Esophagus squamous epithelium (tissue), 5 donors: ENCODE measurements around the gene MORN1. TPM values are rescaled to one million over a fixed set of nuclear protein-coding genes. Genes with fewer than 3 reads are reported as not detected.

Experiments used
- DNase-seq: peaks from one replicate; lab custom pipeline; 2025; lab: John Stamatoyannopoulos, UW
- H3K27ac ChIP-seq, 4 donors: fragments of 200-600 bp; sonication (generic); one replicate each; pipeline ENCODE4 v1.5.1; 2016 to 2019; ENCODE audit warnings: mild to moderate bottlenecking in 1 of 4
- H3K27me3 ChIP-seq, 4 donors: fragments of 200-600 bp; sonication (generic); 1 replicate in 3 of 4; 2 replicates in 1 of 4; pipeline versions ENCODE4 v1.5.1 to v1.6.0; 2017 to 2021; ENCODE audit warnings: antibody characterized with exemption in 1 of 4
- H3K36me3 ChIP-seq, 3 donors: fragments of 200-600 bp; sonication (generic); one replicate each; pipeline ENCODE4 v1.5.1; 2016 to 2019
- H3K4me1 ChIP-seq, 3 donors: fragments of 200-600 bp; sonication (generic); one replicate each; pipeline ENCODE4 v1.5.1; 2017 to 2019
- H3K4me3 ChIP-seq, 4 donors: fragments of 200-600 bp; sonication (generic); 1 replicate in 3 of 4; 2 replicates in 1 of 4; pipeline ENCODE4 v1.5.1; 2016 to 2019; ENCODE audit warnings: mild to moderate bottlenecking in 2 of 4, moderate library complexity in 1 of 4
- H3K9me3 ChIP-seq, 3 donors: fragments of 200-600 bp; sonication (generic); one replicate each; pipeline ENCODE4 v1.5.1; 2016 to 2019
- POLR2A ChIP-seq, 4 donors: fragments of 450-650 bp; IDR thresholded peaks; one replicate each; pipeline ENCODE4 v1.6.1; 2017; ENCODE audit warnings: antibody characterized with exemption in 4 of 4, mild to moderate bottlenecking in 4 of 4, moderate library complexity in 3 of 4
- WGBS, 2 donors: methylation state at CpG; one replicate each; pipeline ENCODE4 v1.1.5; 2018; 5-methylcytosine and 5-hydroxymethylcytosine counted together
- intact Hi-C: fragments of 100-400 bp; cut with DNase I; formaldehyde crosslinking; loops from one replicate; pipeline ENCODE4 v1.15.0; 2022
- total RNA-seq, 4 donors: library from RNA; depleted of rRNA; stranded (reverse); fragments of >200 nt; gene quantifications; one replicate each; pipeline ENCODE4 v1.1.0, GENCODE V29; 2016
- TF ChIP-seq, protein P1 (sequence below), 6 experiments: fragments of 450-650 bp in 4 of 6; fragments of 200-600 bp in 2 of 6; sonication (generic) in 2 of 6; IDR thresholded peaks; one replicate each; pipeline ENCODE4 v1.5.1; 2016 to 2019; ENCODE audit warnings: antibody characterized with exemption in 6 of 6, mild to moderate bottlenecking in 4 of 6, moderate library complexity in 4 of 6
- donor health status: DM: yes; HTN: yes; CAD: no.

MORN1 gene
- total RNA-seq, 4 donors from 2014 or later, result 6.7 to 10.8 (median 7.0) TPM

DNA sequence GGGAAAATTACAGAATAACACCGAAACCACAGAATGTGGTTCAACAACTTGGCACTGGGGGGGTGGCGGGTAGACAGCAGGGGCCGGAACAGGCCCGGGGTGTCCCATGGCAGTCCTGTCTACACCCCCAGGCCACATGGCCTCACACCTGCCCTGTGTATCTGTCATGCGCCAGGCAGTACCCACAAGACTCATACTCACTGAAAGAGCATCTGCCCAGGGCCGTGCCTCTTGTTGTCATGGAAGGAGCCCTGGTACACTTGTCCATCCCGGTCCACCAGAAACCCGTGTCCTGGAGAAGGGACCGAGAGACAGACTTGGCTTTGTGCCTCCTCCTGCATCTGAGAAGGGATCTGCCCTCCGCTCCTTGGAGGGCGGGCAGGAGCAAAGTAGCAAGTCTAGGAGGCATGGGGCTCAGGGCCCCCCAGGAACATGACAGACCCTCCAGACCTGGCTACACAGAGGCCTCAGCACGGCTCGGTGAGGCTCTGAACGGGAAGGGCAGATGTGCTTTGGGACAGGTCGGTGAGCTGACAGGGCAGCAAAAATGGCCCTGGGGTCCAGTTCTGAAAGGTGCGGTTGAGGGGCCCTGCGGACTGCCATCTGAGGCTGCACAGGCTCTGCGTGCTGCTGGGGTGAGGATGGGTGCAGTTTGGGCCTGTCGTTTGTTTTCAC lies 5.6 kb downstream of the MORN1 start:
- no peaks in the 10 kb centered on the region for H3K27me3 ChIP-seq
- H3K36me3 ChIP-seq, result peaks cover 0 to 19% (median 0%) of the 10 kb centered on the region in 3 donors
- intact Hi-C loops, result no loop called here
- peaks cover 13 to 34% (median 17%) of the 10 kb centered on the region in 3 donors for H3K4me1 ChIP-seq
- H3K9me3 ChIP-seq, result no peaks in the 10 kb centered on the region
- DNase-seq, result no peak
- TF ChIP-seq POLR2A (IDR thresholded peaks at IDR 0.05), result no peak
- TF ChIP-seq, protein P1, sequence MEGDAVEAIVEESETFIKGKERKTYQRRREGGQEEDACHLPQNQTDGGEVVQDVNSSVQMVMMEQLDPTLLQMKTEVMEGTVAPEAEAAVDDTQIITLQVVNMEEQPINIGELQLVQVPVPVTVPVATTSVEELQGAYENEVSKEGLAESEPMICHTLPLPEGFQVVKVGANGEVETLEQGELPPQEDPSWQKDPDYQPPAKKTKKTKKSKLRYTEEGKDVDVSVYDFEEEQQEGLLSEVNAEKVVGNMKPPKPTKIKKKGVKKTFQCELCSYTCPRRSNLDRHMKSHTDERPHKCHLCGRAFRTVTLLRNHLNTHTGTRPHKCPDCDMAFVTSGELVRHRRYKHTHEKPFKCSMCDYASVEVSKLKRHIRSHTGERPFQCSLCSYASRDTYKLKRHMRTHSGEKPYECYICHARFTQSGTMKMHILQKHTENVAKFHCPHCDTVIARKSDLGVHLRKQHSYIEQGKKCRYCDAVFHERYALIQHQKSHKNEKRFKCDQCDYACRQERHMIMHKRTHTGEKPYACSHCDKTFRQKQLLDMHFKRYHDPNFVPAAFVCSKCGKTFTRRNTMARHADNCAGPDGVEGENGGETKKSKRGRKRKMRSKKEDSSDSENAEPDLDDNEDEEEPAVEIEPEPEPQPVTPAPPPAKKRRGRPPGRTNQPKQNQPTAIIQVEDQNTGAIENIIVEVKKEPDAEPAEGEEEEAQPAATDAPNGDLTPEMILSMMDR (IDR thresholded peaks at IDR 0.05), result no peak
- no peak overlapping the region for H3K27ac ChIP-seq
- 91 to 95% methylated on average over 8 to 10 of the region's 19 CpGs for WGBS, 2 donors
- no peak overlapping the region for H3K4me3 ChIP-seq

DNA sequence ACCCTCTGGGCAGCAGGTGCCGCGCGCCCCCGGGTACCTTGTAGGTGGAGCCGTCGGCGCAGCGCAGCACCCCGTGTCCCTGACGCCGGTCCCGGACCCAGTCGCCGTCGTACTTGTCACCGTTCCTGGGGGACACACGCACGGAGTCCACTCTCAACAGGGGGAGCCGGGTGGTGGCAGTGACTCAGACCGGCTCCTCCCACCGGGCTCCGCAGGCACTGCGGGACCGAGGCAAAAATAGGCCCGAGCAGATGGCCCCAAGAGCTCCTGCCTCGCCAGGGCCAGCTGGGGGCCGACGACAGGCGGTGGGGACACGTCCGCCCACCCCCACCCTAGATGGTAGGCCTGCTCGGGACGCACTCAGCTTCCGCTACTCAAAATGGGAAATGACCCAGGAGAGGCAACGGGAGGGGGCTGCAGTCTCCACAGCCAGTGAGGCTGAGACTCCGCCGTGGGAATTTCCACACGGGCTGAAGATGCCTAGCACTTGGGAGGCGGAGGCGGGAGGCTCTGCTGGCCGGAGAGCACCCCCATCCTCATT lies 6.3 kb downstream of the MORN1 start:
- Histone ChIP-seq H3K4me1 (peaks cover 6 to 27% (median 10%) of the 10 kb centered on the region in 3 donors), H3K4me3 (no peak overlapping the region), H3K9me3 (no peaks in the 10 kb centered on the region), H3K36me3 (peaks cover 0 to 19% (median 0%) of the 10 kb centered on the region in 3 donors), H3K27ac (no peak overlapping the region), H3K27me3 (no peaks in the 10 kb centered on the region)
- TF ChIP-seq, protein P1 (IDR thresholded peaks at IDR 0.05), result no peak
- TF ChIP-seq POLR2A (IDR thresholded peaks at IDR 0.05), result no peak
- intact Hi-C loops, result no loop called here
- WGBS, 2 donors, result 86% methylated on average over 19 of the region's 41 CpGs; no CpG with 5 or more reads in 1 of the 2 donors
- DNase-seq, result no peak

DNA sequence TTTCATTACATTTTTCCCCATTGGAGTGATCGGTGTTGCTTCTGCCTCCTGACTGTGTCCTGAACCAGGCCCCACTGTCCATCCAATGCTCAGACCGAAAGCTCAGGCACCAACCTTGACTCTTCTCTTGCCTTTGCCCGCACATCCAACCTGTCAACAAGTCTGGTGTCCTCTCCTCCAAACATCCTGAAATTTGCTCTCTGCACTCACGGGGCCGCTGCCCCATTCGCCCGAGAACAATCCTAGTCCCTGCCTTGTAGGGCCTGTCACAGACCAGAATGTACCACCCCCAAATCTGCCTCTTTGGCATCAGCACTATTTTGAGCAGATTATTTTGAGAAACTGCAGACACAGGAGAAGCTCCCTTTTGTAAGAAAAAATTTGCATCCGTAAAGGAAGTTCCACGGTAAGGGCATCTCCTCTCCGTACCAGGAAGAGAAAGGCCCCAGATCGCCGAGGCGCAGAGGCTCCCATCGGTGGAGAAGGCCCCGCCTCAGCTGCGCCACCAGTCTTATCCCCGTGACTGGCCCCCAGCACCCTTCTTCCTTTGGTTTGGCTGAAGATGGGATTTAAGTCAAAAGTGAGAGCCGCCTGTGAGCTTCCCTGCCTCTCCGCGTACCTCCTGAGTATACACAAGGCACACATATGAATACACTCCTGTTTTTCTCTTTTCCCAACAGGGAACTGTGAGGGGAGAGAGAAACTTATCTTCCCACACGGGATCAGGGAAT lies 7.1 kb downstream of the MORN1 start:
- H3K9me3 ChIP-seq, result no peaks in the 10 kb centered on the region
- DNase-seq, result no peak
- H3K4me3 ChIP-seq, result no peak overlapping the region
- peaks cover 0 to 20% (median 9%) of the 10 kb centered on the region in 3 donors for H3K4me1 ChIP-seq
- H3K27ac ChIP-seq, result no peak overlapping the region
- H3K36me3 ChIP-seq, result peaks cover 0 to 19% (median 0%) of the 10 kb centered on the region in 3 donors
- intact Hi-C loops, result no loop called here
- 89 to 91% methylated on average over 14 to 18 of the region's 21 CpGs for WGBS, 2 donors
- no peaks in the 10 kb centered on the region for H3K27me3 ChIP-seq
- TF ChIP-seq, protein P1 (IDR thresholded peaks at IDR 0.05), result no peak
- TF ChIP-seq POLR2A (IDR thresholded peaks at IDR 0.05), result no peak

DNA sequence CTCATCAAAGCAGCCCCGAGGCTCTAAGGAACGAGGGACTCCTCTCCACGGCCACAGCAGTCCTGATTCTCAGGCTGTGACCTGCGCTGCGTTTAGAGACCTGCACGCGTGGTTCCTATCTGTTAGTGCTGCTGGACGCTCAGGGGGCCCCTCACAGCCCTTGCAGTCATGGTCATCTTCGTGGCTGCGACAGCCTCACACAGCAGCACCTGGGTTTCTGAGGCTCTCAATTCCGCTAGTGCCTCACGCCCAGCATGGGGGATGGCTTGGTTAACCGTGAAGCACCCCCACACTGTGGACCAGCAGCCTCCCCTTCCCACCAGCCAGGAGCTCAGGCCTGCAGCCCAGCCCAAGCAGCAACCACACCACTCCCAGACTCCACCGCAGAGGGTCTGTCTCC lies 7.8 kb downstream of the MORN1 start:
- Histone ChIP-seq H3K27me3 (no peaks in the 10 kb centered on the region), H3K27ac (no peak overlapping the region), H3K36me3 (peaks cover 0 to 19% (median 0%) of the 10 kb centered on the region in 3 donors), H3K4me3 (no peak overlapping the region), H3K9me3 (no peaks in the 10 kb centered on the region), H3K4me1 (peaks cover 0 to 15% (median 9%) of the 10 kb centered on the region in 3 donors)
- DNase-seq, result no peak
- intact Hi-C loops, result no loop called here
- TF ChIP-seq, protein P1 (IDR thresholded peaks at IDR 0.05), result no peak
- no peak for TF ChIP-seq POLR2A (IDR thresholded peaks at IDR 0.05)
- WGBS, 2 donors, result 70 to 90% methylated on average over 3 to 5 of the region's 14 CpGs
